RWPE1 (cell line): ENCODE data around the gene NOP56.

ENCODE experiments used
- CTCF ChIA-PET: fragments of 350-600 bp; sonication (Branson Sonifier 250); formaldehyde crosslinking; extraction: SDS; loops from one replicate; lab custom pipeline; 2021; lab: Yijun Ruan, JAX
- POLR2A ChIA-PET: fragments of 400-600 bp; formaldehyde crosslinking; extraction: SDS; loops from one replicate; lab custom pipeline; 2020; ENCODE audit warnings: antibody characterized with exemption; ENCODE audit not compliant: low non-redundant PET; lab: Yijun Ruan, JAX
- DNase-seq: peaks from one replicate; pipeline ENCODE4 v3.0.0; 2012; ENCODE audit warnings: low spot score
- H3K27ac ChIP-seq: fragments of 450-650 bp; 2 replicates; pipeline ENCODE4 v1.5.1; 2017
- TF ChIP-seq, protein P1 (sequence below): fragments of 450-650 bp; conservative IDR thresholded peaks from 2 replicates; pipeline ENCODE4 v1.5.1; 2017; ENCODE audit warnings: low read depth, mild to moderate bottlenecking

Gene NOP56

GRCh38 chr20:2703716-2704475 lies 51.5 kb downstream of the NOP56 start:
- CTCF ChIA-PET = no interaction called here
- TF ChIP-seq, protein P1, sequence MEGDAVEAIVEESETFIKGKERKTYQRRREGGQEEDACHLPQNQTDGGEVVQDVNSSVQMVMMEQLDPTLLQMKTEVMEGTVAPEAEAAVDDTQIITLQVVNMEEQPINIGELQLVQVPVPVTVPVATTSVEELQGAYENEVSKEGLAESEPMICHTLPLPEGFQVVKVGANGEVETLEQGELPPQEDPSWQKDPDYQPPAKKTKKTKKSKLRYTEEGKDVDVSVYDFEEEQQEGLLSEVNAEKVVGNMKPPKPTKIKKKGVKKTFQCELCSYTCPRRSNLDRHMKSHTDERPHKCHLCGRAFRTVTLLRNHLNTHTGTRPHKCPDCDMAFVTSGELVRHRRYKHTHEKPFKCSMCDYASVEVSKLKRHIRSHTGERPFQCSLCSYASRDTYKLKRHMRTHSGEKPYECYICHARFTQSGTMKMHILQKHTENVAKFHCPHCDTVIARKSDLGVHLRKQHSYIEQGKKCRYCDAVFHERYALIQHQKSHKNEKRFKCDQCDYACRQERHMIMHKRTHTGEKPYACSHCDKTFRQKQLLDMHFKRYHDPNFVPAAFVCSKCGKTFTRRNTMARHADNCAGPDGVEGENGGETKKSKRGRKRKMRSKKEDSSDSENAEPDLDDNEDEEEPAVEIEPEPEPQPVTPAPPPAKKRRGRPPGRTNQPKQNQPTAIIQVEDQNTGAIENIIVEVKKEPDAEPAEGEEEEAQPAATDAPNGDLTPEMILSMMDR = no peak

DNA sequence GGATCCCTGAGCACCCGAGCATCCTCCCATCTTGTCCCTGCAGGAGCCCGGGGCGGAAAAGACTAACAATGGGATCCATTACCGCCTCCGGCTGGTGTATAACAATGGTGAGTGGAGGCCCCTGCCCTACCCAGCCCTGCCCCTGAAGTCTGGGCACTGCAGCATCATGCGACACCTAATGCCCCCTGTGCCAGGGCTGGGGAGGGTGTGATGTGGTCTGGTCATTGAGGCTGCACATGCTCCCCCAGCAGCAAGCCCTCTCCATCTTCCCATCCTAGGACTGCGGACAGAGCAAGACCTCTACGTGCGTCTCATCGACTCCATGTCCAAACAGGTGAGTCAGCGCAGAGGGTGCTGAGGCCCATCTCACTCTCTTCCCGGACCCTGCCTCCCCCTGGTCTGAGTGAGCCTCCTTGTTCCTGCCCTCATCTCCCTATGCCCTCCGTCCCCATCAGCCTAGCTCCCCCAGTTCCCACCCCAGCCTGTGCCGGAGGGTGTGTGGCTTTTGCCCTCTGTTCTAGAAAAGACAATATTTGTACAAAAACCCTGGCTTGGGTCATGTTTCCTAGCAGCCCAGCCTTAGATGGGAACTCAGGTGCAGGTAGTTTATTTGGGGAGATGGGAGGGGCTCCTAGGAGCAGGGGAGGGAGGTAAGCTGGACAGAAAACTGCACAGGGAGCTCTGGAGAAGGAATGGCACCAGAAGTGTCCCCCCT lies 53.7 kb downstream of the NOP56 start:
- TF ChIP-seq, protein P1 = no peak
- CTCF ChIA-PET = no interaction called here
- no peak overlapping the region for H3K27ac ChIP-seq
- POLR2A ChIA-PET = no interaction called here
- DNase-seq = no peak

More at GRCh38 chr20:2703716-2704475, 51.5 kb downstream of the NOP56 start:
- POLR2A ChIA-PET = no interaction called here
- H3K27ac ChIP-seq = no peak overlapping the region
- DNase-seq = no peak

DNA sequence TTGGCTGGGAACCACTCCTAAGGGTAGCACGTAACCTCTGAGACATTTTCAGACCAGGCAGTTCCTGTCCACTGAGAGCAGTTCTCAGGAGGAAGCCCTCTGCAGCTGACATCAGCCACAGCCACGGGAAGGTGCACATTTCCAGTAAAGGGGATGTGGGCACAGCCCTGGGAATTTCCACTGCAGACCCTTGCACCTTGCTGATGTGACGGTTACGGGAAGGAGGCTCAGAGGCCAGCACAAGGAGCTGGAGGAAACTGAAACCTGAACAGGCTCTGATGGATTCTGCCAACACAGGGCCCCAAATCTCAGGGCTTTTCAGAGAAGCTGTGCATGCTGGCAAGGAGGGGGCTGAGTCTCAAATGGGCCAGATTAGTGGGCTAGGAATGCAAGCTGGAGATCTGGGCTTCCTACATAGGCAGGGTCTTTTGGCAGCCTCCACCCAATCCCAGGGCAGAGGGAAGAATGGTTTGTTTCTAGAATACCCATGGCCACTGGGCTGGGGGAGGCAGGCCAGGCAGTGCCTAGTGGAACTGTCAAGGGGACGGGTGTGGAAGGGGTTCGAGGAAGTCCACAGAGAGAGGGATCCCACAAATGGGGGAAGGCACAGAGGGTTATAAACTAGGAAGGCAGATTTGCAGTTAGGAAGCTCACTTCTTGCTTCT lies 54.4 kb downstream of the NOP56 start:
- TF ChIP-seq, protein P1 = no peak
- CTCF ChIA-PET = interaction anchor here (0.6 kb wide), 1 partner anchor 89 kb away, joined by 3 read pairs; no protein-coding TSS in a partner anchor
- POLR2A ChIA-PET = no interaction called here
- H3K27ac ChIP-seq = no peak overlapping the region
- no peak for DNase-seq

DNA sequence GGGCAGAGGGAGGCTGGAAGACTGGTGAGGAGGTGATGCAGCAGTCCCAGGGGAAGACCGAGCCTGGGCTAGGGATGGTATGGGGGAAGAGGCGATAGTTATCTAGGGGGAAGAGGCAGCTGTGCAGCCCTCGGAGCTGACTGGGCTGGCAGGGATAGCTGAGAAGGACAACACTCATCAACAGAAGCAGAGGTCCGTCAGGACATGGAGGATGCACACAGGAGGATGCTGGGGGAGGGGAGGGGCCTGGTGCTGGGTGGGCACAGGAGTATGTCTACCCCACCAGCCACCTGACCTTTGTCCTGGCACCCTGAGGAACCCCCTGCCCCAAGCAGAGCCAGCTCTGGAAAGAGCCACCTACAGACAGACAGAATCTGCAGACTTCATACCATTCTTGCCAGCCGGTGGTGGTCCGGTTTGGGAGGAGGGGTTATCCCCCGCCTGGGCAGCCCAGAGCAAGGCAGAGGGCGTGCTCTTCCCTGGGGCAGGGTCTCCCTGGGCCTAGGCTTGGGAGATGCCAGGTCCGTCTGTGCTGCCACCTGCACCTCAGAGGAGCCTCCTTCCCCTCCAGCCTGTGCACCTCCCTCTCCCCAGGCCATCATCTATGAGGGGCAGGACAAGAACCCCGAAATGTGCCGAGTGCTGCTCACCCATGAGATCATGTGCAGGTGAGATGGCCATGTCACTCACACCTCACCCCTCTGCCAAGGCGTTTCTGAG lies 55.1 kb downstream of the NOP56 start:
- no peak overlapping the region for H3K27ac ChIP-seq
- CTCF ChIA-PET = interaction anchor here (0.6 kb wide), 2 partner anchors 89 to 308 kb away, joined by 3 to 4 read pairs; no protein-coding TSS in a partner anchor
- TF ChIP-seq, protein P1 = no peak

More for the DNA sequence above, 55.1 kb downstream of the NOP56 start:
- no peak for DNase-seq
- POLR2A ChIA-PET = no interaction called here
